ENCODE results near the gene RAP1GAP2. TPM values are rescaled to one million over a fixed set of nuclear protein-coding genes. Genes with fewer than 3 reads are reported as not detected.

Gene RAP1GAP2
- total RNA-seq, 1 experiment from 2014 or later = 72.8 TPM

GRCh38 chr17:2779545-2779944, 16.7 kb upstream of the RAP1GAP2 start:
- TF ChIP-seq, protein P1, sequence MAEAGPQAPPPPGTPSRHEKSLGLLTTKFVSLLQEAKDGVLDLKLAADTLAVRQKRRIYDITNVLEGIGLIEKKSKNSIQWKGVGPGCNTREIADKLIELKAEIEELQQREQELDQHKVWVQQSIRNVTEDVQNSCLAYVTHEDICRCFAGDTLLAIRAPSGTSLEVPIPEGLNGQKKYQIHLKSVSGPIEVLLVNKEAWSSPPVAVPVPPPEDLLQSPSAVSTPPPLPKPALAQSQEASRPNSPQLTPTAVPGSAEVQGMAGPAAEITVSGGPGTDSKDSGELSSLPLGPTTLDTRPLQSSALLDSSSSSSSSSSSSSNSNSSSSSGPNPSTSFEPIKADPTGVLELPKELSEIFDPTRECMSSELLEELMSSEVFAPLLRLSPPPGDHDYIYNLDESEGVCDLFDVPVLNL (CRISPR knock-in tag; IDR thresholded peaks at IDR 0.05; ENCODE audit: borderline replicate concordance, low read depth) = no peak
- TF ChIP-seq, protein P2, sequence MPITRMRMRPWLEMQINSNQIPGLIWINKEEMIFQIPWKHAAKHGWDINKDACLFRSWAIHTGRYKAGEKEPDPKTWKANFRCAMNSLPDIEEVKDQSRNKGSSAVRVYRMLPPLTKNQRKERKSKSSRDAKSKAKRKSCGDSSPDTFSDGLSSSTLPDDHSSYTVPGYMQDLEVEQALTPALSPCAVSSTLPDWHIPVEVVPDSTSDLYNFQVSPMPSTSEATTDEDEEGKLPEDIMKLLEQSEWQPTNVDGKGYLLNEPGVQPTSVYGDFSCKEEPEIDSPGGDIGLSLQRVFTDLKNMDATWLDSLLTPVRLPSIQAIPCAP (CRISPR knock-in tag; IDR thresholded peaks at IDR 0.05) = no peak
- TF ChIP-seq ZNF121 (CRISPR knock-in tag; IDR thresholded peaks at IDR 0.05) (no peak), ZNF317 (CRISPR knock-in tag; IDR thresholded peaks at IDR 0.05; ENCODE audit: borderline replicate concordance, low read depth) (no peak), KAT7 (CRISPR knock-in tag; IDR thresholded peaks at IDR 0.05; ENCODE audit: borderline replicate concordance) (no peak), PRRX2 (CRISPR knock-in tag; IDR thresholded peaks at IDR 0.05) (no peak), OVOL2 (CRISPR knock-in tag; IDR thresholded peaks at IDR 0.05; ENCODE audit: borderline replicate concordance) (no peak), NFATC4 (CRISPR knock-in tag; IDR thresholded peaks at IDR 0.05) (no peak), TP53 (CRISPR knock-in tag; IDR thresholded peaks at IDR 0.05) (no peak), MYBL2 (CRISPR knock-in tag; IDR thresholded peaks at IDR 0.05) (no peak), ZNF232 (CRISPR knock-in tag; IDR thresholded peaks at IDR 0.05) (no peak), TCF7 (CRISPR knock-in tag; IDR thresholded peaks at IDR 0.05; ENCODE audit: low read depth) (no peak)
- TF ChIP-seq, protein P3, sequence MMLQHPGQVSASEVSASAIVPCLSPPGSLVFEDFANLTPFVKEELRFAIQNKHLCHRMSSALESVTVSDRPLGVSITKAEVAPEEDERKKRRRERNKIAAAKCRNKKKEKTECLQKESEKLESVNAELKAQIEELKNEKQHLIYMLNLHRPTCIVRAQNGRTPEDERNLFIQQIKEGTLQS (CRISPR knock-in tag; conservative IDR thresholded peaks at IDR 0.05) = no peak
- ChIA-PET CTCF (no interaction called here), POLR2A (no interaction called here)
- ATAC-seq = no peak
- Mint-ChIP-seq H3K27me3 (ENCODE audit: low read depth) (peaks cover 15% of the 10 kb centered on the region), H3K9me3 (no peaks in the 10 kb centered on the region), H3K36me3 (no peaks in the 10 kb centered on the region), H3K4me3 (no peak overlapping the region), H3K4me1 (peaks cover 7% of the 10 kb centered on the region), H3K27ac (no peak overlapping the region)
- no peak for DNase-seq (ENCODE audit: low spot score)

DNA sequence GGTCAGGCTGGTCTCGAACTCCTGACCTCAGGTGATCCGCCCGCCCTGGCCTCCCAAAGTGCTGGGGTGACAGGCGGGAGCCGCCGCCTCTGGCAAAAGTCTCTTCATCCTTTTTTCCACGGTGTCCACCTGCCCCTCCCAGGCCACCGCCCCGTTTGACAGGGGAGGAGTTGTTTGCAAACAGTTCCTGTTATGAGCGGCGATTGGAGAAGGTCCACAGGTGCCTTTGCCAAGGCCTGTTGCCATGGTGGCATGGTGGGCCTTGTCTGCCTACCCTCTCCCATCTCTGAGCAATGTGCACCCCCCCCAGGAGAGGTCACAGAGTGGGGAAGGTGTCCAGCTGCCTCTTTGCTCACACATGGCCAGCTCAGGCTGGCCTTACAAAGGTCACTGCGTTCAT, 16.0 kb upstream of the RAP1GAP2 start:
- no peaks in the 10 kb centered on the region for H3K9me3 Mint-ChIP-seq
- H3K27ac Mint-ChIP-seq = no peak overlapping the region

More for the DNA sequence above, 16.0 kb upstream of the RAP1GAP2 start:
- DNase-seq (ENCODE audit: low spot score) (no peak), ATAC-seq (no peak)
- H3K4me1 Mint-ChIP-seq = peaks cover 7% of the 10 kb centered on the region
- CTCF ChIA-PET = no interaction called here
- TF ChIP-seq, protein P4, sequence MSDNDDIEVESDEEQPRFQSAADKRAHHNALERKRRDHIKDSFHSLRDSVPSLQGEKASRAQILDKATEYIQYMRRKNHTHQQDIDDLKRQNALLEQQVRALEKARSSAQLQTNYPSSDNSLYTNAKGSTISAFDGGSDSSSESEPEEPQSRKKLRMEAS (CRISPR knock-in tag; IDR thresholded peaks at IDR 0.05) = no peak
- TF ChIP-seq ZNF396 (CRISPR knock-in tag; IDR thresholded peaks at IDR 0.05; ENCODE audit: borderline replicate concordance) = no peak
- no peak for TF ChIP-seq SMAD4 (CRISPR knock-in tag; IDR thresholded peaks at IDR 0.05)
- TF ChIP-seq, protein P5, sequence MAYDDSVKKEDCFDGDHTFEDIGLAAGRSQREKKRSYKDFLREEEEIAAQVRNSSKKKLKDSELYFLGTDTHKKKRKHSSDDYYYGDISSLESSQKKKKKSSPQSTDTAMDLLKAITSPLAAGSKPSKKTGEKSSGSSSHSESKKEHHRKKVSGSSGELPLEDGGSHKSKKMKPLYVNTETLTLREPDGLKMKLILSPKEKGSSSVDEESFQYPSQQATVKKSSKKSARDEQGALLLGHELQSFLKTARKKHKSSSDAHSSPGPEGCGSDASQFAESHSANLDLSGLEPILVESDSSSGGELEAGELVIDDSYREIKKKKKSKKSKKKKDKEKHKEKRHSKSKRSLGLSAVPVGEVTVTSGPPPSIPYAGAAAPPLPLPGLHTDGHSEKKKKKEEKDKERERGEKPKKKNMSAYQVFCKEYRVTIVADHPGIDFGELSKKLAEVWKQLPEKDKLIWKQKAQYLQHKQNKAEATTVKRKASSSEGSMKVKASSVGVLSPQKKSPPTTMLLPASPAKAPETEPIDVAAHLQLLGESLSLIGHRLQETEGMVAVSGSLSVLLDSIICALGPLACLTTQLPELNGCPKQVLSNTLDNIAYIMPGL (CRISPR knock-in tag; IDR thresholded peaks at IDR 0.05) = no peak
- TF ChIP-seq, protein P6, sequence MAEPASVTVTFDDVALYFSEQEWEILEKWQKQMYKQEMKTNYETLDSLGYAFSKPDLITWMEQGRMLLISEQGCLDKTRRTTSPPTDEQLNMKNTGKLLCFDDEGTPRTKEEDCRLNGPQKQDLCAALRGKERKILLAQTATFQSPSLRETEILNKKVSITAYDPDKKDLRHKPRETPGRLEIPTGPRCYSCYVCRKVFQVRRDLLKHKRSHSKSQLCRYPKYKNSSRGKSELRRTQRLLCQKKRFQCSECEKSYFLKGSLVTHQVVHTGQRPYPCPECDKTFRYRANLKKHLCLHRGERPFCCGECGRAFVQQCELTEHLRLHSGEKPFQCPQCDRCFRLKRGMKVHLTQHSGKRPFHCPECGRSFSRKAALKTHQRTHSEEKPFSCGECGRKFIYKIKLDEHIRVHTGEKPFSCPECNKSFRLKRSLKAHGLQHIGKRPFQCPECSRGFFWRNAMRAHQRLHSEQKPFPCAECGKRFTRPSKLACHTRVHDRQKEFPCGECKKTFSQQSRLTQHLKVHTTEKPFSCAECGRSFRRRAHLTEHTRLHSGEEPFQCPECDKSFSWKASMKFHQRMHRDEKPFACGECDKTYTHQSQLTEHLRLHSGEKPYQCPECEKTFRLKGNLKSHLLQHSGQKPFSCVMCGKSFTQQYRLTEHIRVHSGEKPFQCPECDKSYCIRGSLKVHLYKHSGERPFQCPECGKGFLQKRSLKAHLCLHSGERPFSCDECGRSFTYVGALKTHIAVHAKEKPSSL (CRISPR knock-in tag; conservative IDR thresholded peaks at IDR 0.05) = no peak
- TF ChIP-seq, protein P3 (CRISPR knock-in tag; conservative IDR thresholded peaks at IDR 0.05) = no peak
- no peak for TF ChIP-seq FOXP1 (CRISPR knock-in tag; IDR thresholded peaks at IDR 0.05; ENCODE audit: borderline replicate concordance)
- TF ChIP-seq NFATC4 (CRISPR knock-in tag; IDR thresholded peaks at IDR 0.05) = no peak
- TF ChIP-seq FOXJ3 (CRISPR knock-in tag; IDR thresholded peaks at IDR 0.05; ENCODE audit: borderline replicate concordance) = no peak
- TF ChIP-seq AFF4 (CRISPR knock-in tag; IDR thresholded peaks at IDR 0.05; ENCODE audit: borderline replicate concordance) = no peak
- TF ChIP-seq KAT7 (CRISPR knock-in tag; IDR thresholded peaks at IDR 0.05; ENCODE audit: borderline replicate concordance) = no peak
- peaks cover 8% of the 10 kb centered on the region for H3K27me3 Mint-ChIP-seq (ENCODE audit: low read depth)
- POLR2A ChIA-PET = no interaction called here
- H3K4me3 Mint-ChIP-seq = no peak overlapping the region
- H3K36me3 Mint-ChIP-seq = no peaks in the 10 kb centered on the region
